Activated gamma-delta T cell (primary cell): Measurements from ENCODE around the gene RNU11.
A peak's percentile ranks its signal among the peaks of the same experiment; 100 is the strongest.
"Not testable (repeated sequence)": the region's sequence is repeated elsewhere in the genome, so short reads cannot be mapped to it uniquely, and the experiment has no call there.

Experiments
- DNase-seq: peaks from one replicate; lab custom pipeline; 2025; lab: John Stamatoyannopoulos, UW
- total RNA-seq, 2 donors: gene quantifications; one replicate each; lab custom pipeline; 2026; lab: John Stamatoyannopoulos, UW

Gene RNU11
- 0.04 to 0.05 reads per million in 2 donors for total RNA-seq

GRCh38 chr1:28648474-28649198 lies at the start of gene RNU11:
Gene RNU11, plus strand, starts transcription at chr1:28648600.
- DNase-seq = no peak

- no peak for DNase-seq
Measured at GRCh38 chr1:28601696-28602095, 46.7 kb upstream of the RNU11 start.

DNA sequence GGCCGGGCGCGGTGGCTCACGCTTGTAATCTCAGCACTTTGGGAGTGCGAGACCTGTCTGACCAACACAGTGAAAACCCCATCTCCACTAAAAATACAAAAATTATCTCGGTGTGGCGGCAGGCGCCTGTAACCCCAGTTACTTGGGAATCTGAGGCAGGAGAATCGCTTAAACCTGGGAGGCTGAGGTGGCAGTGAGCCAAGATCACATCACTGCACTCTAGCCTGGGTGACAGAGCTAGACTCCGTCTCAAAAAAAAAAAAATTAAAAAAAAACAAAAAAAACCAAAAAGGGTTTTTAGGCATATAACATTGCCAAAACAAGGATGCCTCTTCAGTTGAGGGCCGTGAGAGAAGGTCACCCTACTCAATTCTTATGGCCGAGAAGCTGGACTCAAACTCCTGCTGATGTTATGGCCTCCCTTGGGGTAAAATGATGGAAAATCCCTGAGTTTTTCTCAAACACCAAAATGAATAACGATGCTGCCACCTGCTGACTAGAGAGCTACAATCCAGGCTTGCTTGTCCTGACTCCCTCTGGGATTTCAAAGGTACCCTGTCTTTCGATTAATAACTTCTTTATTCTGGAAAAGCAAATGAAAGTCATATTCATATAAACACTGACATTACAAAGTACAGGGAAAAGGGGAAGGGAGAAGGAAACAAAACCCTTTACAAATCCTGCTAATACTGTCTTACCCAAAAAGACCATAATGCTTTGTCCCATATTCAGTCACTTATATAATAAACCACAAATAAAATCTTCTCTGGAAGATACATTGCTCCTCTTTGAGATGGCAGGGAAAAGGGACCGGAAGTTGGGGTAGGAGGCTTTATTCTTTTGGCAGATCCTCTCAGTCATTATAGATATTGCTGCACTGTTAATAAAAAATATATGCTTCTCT lies 45.6 kb upstream of the RNU11 start:
- no peak for DNase-seq

GRCh38 chr1:28604411-28604810 lies 44.0 kb upstream of the RNU11 start:
- no peak for DNase-seq

GRCh38 chr1:28604962-28605361 lies 43.4 kb upstream of the RNU11 start:
- no peak for DNase-seq

DNA sequence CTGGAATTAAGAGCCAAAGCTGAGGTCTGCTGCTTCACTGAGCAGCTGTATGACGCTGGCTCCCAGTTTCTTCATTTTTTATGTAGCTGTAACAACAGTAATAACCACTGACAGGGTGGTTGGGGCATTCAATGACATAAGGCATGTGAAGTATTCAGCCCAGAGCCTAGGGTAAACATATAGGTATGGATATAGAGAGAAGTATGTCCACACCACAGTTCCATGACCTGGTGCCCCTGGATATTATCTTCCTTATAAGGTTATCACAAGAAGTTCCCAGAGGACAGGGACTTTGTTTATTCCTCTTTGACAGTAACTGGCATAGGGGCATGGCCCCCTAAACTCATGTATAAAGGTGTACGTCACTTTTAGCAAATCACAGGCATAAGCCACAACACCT lies 41.6 kb upstream of the RNU11 start:
- DNase-seq = no peak

- no peak for DNase-seq
Measured at GRCh38 chr1:28613175-28613574, 35.2 kb upstream of the RNU11 start.

GRCh38 chr1:28631713-28632112 lies 16.7 kb upstream of the RNU11 start:
- DNase-seq = no peak

- no peak for DNase-seq
Measured at GRCh38 chr1:28632560-28632959, 15.8 kb upstream of the RNU11 start.

GRCh38 chr1:28640766-28641165 lies 7.6 kb upstream of the RNU11 start:
- DNase-seq = no peak

DNA sequence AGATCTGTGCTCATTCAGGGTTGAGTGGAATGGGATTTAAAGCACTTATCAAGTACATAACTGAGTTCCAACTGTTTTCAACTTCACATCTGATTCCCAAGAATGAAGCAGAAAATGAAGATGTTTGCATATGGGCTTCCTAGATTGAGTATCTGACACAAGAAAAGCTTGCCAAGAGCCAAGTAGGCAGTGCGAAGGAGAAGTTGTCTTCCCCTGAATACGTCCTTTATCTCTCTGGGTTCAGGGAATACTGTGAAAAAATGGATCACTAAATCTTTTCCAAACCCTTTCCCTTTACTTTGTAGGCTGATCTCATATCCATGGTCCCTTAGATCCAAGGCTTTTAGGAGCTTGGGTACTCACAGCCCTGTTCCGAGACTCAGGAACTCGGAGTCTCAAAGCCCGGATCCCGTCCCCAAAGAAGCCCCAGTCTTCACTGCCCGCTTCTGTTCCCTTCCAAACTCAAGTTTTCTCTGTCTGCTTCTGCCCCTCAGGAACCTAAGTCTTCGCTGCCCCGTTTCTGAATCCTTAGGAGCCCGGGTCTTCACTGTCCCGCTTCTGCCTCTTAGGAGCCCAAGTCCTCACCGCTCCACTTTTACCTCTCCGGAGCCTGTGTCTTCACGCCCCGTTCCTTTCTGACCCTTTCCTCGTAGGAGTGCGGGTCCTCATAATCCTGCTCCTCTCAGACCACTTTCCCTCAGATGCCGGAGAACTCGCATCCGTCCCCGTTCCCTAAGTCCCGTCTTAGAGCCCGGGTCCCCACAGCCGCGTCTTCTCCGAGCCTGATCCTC lies 6.1 kb upstream of the RNU11 start:
- no peak for DNase-seq

- DNase-seq = peak; percentile 86
Measured at GRCh38 chr1:28642847-28643635, 5.4 kb upstream of the RNU11 start, which contains the start of gene TAF12. Gene TAF12, minus strand, starts transcription at chr1:28643067. Its CDS starts 20,986 bp downstream, at chr1:28622081.

GRCh38 chr1:28644494-28644893 lies 3.9 kb upstream of the RNU11 start:
- no peak for DNase-seq

DNA sequence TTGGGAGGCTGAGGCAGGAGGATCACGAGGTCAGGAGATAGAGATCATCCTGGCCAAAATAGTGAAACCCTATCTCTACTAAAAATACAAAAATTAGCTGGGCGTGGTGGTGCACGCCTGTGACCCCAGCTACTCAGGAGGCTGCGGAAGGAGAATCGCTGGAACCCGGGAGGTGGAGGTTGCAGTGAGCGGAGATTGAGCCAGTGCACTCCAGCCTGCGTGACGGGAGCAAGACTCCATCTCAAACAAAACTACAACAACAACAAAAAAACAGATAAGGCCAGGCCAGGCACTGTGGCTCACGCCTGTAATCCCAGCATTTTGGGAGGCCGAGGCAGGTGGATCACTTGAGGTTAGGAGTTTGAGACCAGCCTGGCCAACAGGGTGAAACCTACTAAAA lies 3.0 kb upstream of the RNU11 start:
- DNase-seq = not testable (repeated sequence)

DNA sequence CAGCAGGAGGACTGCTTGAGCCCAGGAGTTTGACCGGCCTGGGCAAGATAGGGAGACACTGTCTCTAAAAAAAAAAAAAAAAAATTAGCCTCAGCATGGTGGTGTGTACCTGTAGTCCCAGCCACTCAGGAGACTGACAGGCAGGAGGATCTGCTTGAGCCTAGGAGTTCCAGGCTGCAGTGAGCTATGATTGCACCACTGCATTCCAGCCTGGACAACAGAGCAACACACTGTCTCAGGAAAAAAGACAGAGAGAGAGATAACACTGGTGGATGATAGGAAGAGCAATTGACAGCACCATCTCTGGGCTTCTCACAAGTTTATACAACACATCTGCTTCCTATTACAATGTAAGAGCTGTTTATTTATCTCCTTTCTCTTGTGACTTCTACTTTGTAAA lies 2.4 kb upstream of the RNU11 start:
- no peak for DNase-seq

GRCh38 chr1:28648008-28648473 lies 359 bp upstream of the RNU11 start:
- DNase-seq = peak; percentile 81

- not testable (repeated sequence) for DNase-seq
Measured at GRCh38 chr1:28653063-28653462, 4.7 kb downstream of the RNU11 start.

- not testable (repeated sequence) for DNase-seq
Measured at GRCh38 chr1:28653870-28654269, 5.5 kb downstream of the RNU11 start.

DNA sequence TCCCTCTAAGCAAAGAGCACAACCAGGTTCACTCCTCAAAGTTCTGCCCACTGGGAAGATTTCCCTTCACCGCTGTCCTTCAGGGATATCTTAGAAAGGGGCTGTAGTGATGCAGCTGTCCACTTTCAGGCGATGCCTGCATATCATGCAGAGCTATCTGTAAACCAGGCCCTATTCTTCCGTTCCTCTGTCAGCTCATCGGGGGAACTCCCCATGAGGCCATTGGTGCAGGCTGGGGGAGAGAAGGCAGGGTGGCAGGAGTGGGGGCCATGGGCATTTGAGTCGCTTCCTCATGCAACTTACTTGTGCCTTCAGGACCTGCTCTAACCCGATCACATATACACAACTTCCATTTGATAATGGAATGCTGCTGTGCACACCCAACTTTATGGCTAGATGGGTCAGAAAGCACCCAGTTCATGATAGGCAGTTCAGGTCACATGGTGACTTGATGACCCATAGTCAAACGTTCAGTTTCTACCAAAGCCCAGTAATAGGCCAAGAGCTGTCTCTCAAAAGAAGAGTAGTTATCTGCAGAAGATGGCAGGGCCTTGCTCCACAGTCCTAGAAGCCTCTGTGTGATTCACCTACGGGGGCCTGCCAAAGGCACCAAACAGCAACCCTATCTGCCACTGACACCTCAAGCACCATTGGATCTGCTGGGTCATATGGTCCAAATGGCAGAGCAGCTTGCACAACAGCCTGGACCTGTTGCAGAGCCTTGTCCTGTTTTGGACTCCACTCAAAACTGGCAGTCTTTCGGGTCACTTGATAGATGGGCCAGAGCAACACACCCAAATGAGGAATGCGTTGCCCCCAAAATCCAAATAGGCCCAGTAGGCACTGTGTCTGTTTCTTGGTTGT lies 7.3 kb downstream of the RNU11 start:
- not testable (repeated sequence) for DNase-seq

GRCh38 chr1:28656335-28656734 lies 7.9 kb downstream of the RNU11 start:
- DNase-seq = no peak
